GM23248 (cell line): ENCODE results near the gene SUPT20H. TPM values are rescaled to one million over a fixed set of nuclear protein-coding genes. Genes with fewer than 3 reads are reported as not detected.
"Not testable (repeated sequence)": the region's sequence is repeated elsewhere in the genome, so short reads cannot be mapped to it uniquely, and the experiment has no call there.

Source experiments
- DNase-seq: peaks from one replicate; pipeline ENCODE4 v3.0.0-alpha.2; 2015
- H2AFZ ChIP-seq: fragments of 200-600 bp; sonication (generic); 2 replicates; pipeline ENCODE4 v1.6.1; 2016; ENCODE audit warnings: antibody characterized with exemption
- H3F3A ChIP-seq: fragments of 200-600 bp; sonication (generic); 2 replicates; pipeline ENCODE4 v1.6.1; 2016; ENCODE audit warnings: mild to moderate bottlenecking, antibody characterized with exemption, mixed run types; ENCODE audit not compliant: insufficient read depth
- H3K27ac ChIP-seq: fragments of 200-600 bp; sonication (generic); 2 replicates; pipeline ENCODE4 v1.5.1; 2016; ENCODE audit warnings: mild to moderate bottlenecking
- H3K27me3 ChIP-seq: fragments of 200-600 bp; sonication (generic); replicated peaks from 2 replicates; pipeline ENCODE4 v1.6.1; 2016; ENCODE audit warnings: mild to moderate bottlenecking; ENCODE audit not compliant: insufficient read depth
- H3K36me3 ChIP-seq: fragments of 200-600 bp; sonication (generic); 2 replicates; pipeline ENCODE4 v1.6.1; 2016; ENCODE audit warnings: low read depth, mild to moderate bottlenecking
- H3K4me1 ChIP-seq: fragments of 200-600 bp; sonication (generic); 2 replicates; pipeline ENCODE4 v1.6.1; 2016; ENCODE audit warnings: mild to moderate bottlenecking; ENCODE audit not compliant: insufficient read depth
- H3K4me2 ChIP-seq: fragments of 200-600 bp; sonication (generic); one replicate; pipeline ENCODE4 v1.6.1; 2016; ENCODE audit warnings: mild to moderate bottlenecking; ENCODE audit not compliant: unreplicated experiment
- H3K4me3 ChIP-seq: fragments of 200-600 bp; sonication (generic); 2 replicates; pipeline ENCODE4 v1.5.1; 2016; ENCODE audit warnings: mild to moderate bottlenecking
- H3K79me2 ChIP-seq: fragments of 200-600 bp; sonication (generic); 2 replicates; pipeline ENCODE4 v1.6.1; 2016; ENCODE audit warnings: mild to moderate bottlenecking; ENCODE audit not compliant: insufficient read depth
- H3K9ac ChIP-seq: fragments of 200-600 bp; sonication (generic); 2 replicates; pipeline ENCODE4 v1.6.1; 2016; ENCODE audit warnings: mild to moderate bottlenecking
- H3K9me2 ChIP-seq: fragments of 200-600 bp; sonication (generic); 2 replicates; pipeline ENCODE4 v1.6.1; 2016; ENCODE audit warnings: mixed run types, mild to moderate bottlenecking, moderate library complexity; ENCODE audit not compliant: insufficient read depth
- H3K9me3 ChIP-seq: fragments of 200-600 bp; sonication (generic); one replicate; pipeline ENCODE4 v1.6.1; 2017; ENCODE audit warnings: low read depth
- H4K20me1 ChIP-seq: fragments of 200-600 bp; sonication (generic); 2 replicates; pipeline ENCODE4 v1.6.0; 2016; ENCODE audit not compliant: insufficient read depth
- EZH2 ChIP-seq: fragments of 200-600 bp; sonication (generic); IDR thresholded peaks from 2 replicates; pipeline ENCODE4 v1.6.1; 2018; ENCODE audit warnings: antibody characterized with exemption, mild to moderate bottlenecking; ENCODE audit not compliant: insufficient read depth, poor library complexity, severe bottlenecking
- EZH2phosphoT487 ChIP-seq: fragments of 200-600 bp; sonication (generic); IDR thresholded peaks from 2 replicates; pipeline ENCODE4 v1.6.1; 2018; ENCODE audit warnings: antibody characterized with exemption, moderate library complexity, mild to moderate bottlenecking, low read depth; ENCODE audit not compliant: insufficient read depth
- WGBS, 2 experiments: methylation state at CpG; one replicate each; pipeline ENCODE4 v1.1.6; 2015 to 2017; ENCODE audit warnings: low lambda C conversion rate in 2 of 2, low coverage in 1 of 2; ENCODE audit errors: missing lambda C conversion rate in 2 of 2; 5-methylcytosine and 5-hydroxymethylcytosine counted together
- in situ Hi-C: fragments of 300-500 bp; cut with MboI; formaldehyde crosslinking; loops from 2 replicates; pipeline ENCODE4 v1.15.0; 2020
- polyA plus RNA-seq: library from polyadenylated mRNA; unstranded; fragments of >200 nt; fragmentation: Nextera tagmentation; extraction: Ambion mirVana; gene quantifications from 2 replicates; pipeline ENCODE4 v1.2.1, GENCODE V29; 2016
- total RNA-seq: library from RNA; depleted of rRNA; stranded (reverse); fragments of >200 nt; shearing (Covaris generic); gene quantifications from 2 replicates; pipeline ENCODE4 v1.2.3, GENCODE V29; 2014

Gene SUPT20H
- total and polyA plus RNA-seq, 2 experiments from 2014 or later, result 28.6 to 45.1 TPM

DNA sequence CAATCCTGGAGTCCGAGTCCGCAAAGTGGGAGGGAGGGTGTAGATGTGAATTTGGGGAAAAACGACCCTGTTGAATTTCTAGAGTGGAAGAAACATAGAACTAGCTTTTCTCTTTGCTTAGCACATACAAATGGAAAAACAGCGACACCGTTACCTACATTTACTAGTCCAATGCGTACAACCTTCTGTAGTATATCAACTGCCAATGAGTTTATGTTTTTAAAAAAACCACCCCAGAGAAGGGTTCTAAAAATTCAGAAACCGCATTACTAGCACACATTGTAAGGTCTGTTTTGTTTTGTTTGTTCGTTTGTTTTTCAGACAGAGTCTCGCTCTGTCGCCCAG is 332 bp upstream of the SUPT20H start:
- 9 to 13% methylated on average over 10 of the region's 10 CpGs for WGBS, 2 experiments
- H3K9me2 ChIP-seq, result no peaks in the 10 kb centered on the region
- peak overlapping the region; percentile 83; the same call in 1 of the 2 replicates for H3K27ac ChIP-seq
- H4K20me1 ChIP-seq, result no peaks in the 10 kb centered on the region
- H3K9ac ChIP-seq, result peak overlapping the region; percentile 90
- in situ Hi-C loops, result no loop called here
- H2AFZ ChIP-seq, result peak overlapping the region; percentile 98
- 0 out of 2 replicates have a peak, but pooled peaks cover 3% of the 10 kb centered on the region for H3F3A ChIP-seq
- H3K27me3 ChIP-seq, result no peaks in the 10 kb centered on the region
- no peak for TF ChIP-seq EZH2phosphoT487
- no peak for TF ChIP-seq EZH2
- peak overlapping the region; percentile 82 for H3K4me2 ChIP-seq
- no peak for DNase-seq
- H3K79me2 ChIP-seq, result peaks cover 45% of the 10 kb centered on the region
- no peaks in the 10 kb centered on the region for H3K9me3 ChIP-seq
- 0 out of 2 replicates have a peak, but pooled peaks cover 4% of the 10 kb centered on the region for H3K36me3 ChIP-seq
- peaks cover 11% of the 10 kb centered on the region for H3K4me1 ChIP-seq
- H3K4me3 ChIP-seq, result peak overlapping the region; percentile 92

DNA sequence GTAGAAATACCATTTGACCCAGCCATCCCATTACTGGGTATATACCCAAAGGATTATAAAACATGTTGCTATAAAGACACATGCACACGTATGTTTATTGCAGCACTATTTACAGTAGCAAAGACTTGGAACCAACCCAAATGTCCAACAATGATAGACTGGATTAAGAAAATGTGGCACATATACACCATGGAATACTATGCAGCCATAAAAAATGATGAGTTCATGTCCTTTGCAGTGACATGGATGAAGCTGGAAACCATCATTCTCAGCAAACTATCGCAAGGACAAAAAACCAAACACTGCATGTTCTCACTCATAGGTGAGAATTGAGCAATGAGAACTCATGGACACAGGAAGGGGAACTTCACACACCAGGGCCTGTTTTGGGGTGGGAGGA is 3.3 kb downstream of the SUPT20H start:
- peaks cover 81% of the 10 kb centered on the region for H3K79me2 ChIP-seq
- H3F3A ChIP-seq, H2AFZ ChIP-seq, H3K27me3 ChIP-seq, H3K9me2 ChIP-seq, H3K27ac ChIP-seq, H3K9me3 ChIP-seq, in situ Hi-C loops, H3K4me2 ChIP-seq, H4K20me1 ChIP-seq, DNase-seq, H3K9ac ChIP-seq, H3K4me3 ChIP-seq: not testable (repeated sequence)
- H3K36me3 ChIP-seq, result 0 out of 2 replicates have a peak, but pooled peaks cover 11% of the 10 kb centered on the region
- 98 to 100% methylated on average over 2 of the region's 2 CpGs for WGBS, 2 experiments
- peaks cover 11% of the 10 kb centered on the region for H3K4me1 ChIP-seq

DNA sequence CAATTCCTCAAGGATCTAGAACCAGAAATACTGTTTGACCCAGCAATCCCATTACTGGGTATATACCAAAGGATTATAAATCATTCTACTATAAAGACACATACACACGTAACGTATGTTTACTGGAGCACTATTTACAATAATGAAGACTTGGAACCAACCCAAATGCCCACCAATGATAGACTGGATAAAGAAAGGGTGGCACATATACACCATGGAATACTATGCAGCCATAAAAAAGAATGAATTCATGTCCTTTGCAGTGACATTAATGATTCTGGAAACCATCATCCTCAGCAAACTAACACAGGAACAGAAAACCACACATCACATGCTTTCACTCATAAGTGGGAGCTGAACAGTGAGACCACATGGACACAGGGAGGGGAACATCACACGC is 6.4 kb downstream of the SUPT20H start:
- H4K20me1 ChIP-seq, H3F3A ChIP-seq, H3K9me3 ChIP-seq, H3K9me2 ChIP-seq, H3K4me3 ChIP-seq, H3K27me3 ChIP-seq, in situ Hi-C loops, H3K27ac ChIP-seq, H2AFZ ChIP-seq, H3K4me2 ChIP-seq, H3K9ac ChIP-seq, DNase-seq, H3K4me1 ChIP-seq: not testable (repeated sequence)
- WGBS, 2 experiments, result 94 to 97% methylated on average over 3 of the region's 3 CpGs
- Histone ChIP-seq H3K79me2 (peaks cover 100% of the 10 kb centered on the region), H3K36me3 (peaks cover 24% of the 10 kb centered on the region; the same call in 1 of the 2 replicates)

DNA sequence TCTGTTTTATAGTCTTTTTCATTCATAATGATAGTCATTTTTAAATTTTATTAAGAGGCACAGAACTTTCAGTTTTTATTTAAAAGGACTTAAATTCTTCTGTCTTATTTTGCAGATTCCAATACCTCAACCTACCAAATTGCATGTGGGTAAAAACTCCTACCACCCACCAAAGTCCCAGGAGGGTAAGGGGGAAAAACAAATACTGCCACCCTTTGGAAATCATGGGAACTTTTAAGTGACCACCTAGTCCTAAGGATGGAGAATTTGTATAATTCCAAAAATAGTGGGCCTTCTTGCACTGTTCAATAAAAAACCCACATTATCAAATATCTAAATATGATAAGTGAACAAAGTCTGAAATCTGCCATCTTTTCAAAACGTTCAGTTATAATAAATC is 9.7 kb downstream of the SUPT20H start:
- peaks cover 6% of the 10 kb centered on the region; the same call in 1 of the 2 replicates for H4K20me1 ChIP-seq
- in situ Hi-C loops, result loop anchor here (25.0 kb wide), 1 partner anchor 1312 kb away; no protein-coding TSS in a partner anchor

DNA sequence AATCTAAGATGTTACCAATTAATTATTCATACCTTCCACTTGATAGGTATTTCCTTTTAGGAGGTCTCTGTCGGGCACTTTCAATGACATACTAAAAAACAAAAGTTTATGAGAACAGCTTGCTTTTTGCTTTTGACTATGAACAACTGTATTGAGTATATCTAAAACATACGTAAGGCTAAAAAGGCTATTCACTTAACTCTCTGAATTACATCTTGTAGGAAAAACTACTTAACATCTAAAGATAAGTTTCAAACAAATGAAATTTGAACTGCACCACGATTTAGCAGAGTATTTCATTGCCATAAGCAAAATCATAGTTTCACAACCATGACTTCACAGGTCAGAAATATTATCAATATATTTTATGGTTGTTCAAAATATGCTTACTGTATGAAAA is 11.6 kb downstream of the SUPT20H start:
- Histone ChIP-seq H3K27me3 (no peaks in the 10 kb centered on the region), H3K4me2 (no peak overlapping the region), H3K4me3 (no peak overlapping the region), H3F3A (no peaks in the 10 kb centered on the region), H3K79me2 (peaks cover 71% of the 10 kb centered on the region), H3K4me1 (no peaks in the 10 kb centered on the region), H2AFZ (no peak overlapping the region), H3K36me3 (peaks cover 53% of the 10 kb centered on the region), H3K9ac (no peak overlapping the region), H3K9me3 (no peaks in the 10 kb centered on the region), H3K27ac (no peak overlapping the region), H4K20me1 (peaks cover 3% of the 10 kb centered on the region; the same call in 1 of the 2 replicates), H3K9me2 (no peaks in the 10 kb centered on the region)
- in situ Hi-C loops, result loop anchor here (25.0 kb wide), 1 partner anchor 1314 kb away; no protein-coding TSS in a partner anchor
- WGBS, 2 experiments, result 97 to 99% methylated on average over 3 of the region's 3 CpGs
- TF ChIP-seq EZH2phosphoT487 (no peak), EZH2 (no peak)
- no peak for DNase-seq

More for the DNA sequence above, 9.7 kb downstream of the SUPT20H start:
- no peaks in the 10 kb centered on the region for H3K27me3 ChIP-seq
- WGBS, 2 experiments, result 56 to 64% methylated on average over 1 of the region's 1 CpG
- no peak overlapping the region for H3K4me3 ChIP-seq
- no peak overlapping the region for H3K4me2 ChIP-seq
- H3F3A ChIP-seq, result no peaks in the 10 kb centered on the region
- peaks cover 91% of the 10 kb centered on the region for H3K79me2 ChIP-seq
- no peaks in the 10 kb centered on the region for H3K9me3 ChIP-seq
- H3K9ac ChIP-seq, result no peak overlapping the region
- no peak for TF ChIP-seq EZH2phosphoT487
- H2AFZ ChIP-seq, result no peak overlapping the region
- H3K27ac ChIP-seq, result no peak overlapping the region
- H3K36me3 ChIP-seq, result peaks cover 44% of the 10 kb centered on the region
- H3K9me2 ChIP-seq, result no peaks in the 10 kb centered on the region
- H3K4me1 ChIP-seq, result no peaks in the 10 kb centered on the region
- no peak for DNase-seq
